Caco-2 (cell line): ENCODE measurements around the gene HBP1. TPM values are rescaled to one million over a fixed set of nuclear protein-coding genes. Genes with fewer than 3 reads are reported as not detected.

Experiments
- BruUV-seq: library from RNA; stranded (reverse); fragments of 400-500 nt; replicated peaks from 2 replicates; lab custom pipeline; 2021; lab: Mats Ljungman, UMichigan
- CTCF ChIA-PET: fragments of 300-600 bp; sonication (Branson Sonifier 250); formaldehyde crosslinking; loops from one replicate; lab custom pipeline; 2022; ENCODE audit warnings: antibody characterized with exemption; lab: Charles Lee
- POLR2A ChIA-PET: fragments of 300-600 bp; sonication (Branson Sonifier 250); formaldehyde crosslinking; loops from one replicate; lab custom pipeline; 2022; ENCODE audit warnings: antibody characterized with exemption; lab: Charles Lee
- DNase-seq, 2 experiments: peaks; one replicate each; pipeline versions ENCODE4 v3.0.0 to v3.0.0-alpha.2; 2020 to 2022
- H3K27me3 ChIP-seq: replicated peaks from 2 replicates; pipeline ENCODE4 v1.6.0; 2011; ENCODE audit warnings: low read length; ENCODE audit not compliant: control insufficient read depth, insufficient read depth
- H3K36me3 ChIP-seq: 2 replicates; pipeline ENCODE4 v1.5.1; 2011; ENCODE audit warnings: low read length; ENCODE audit not compliant: control insufficient read depth, insufficient read depth
- H3K4me1 ChIP-seq: fragments of 250-450 bp; sonication (Bioruptor Pico); 2 replicates; pipeline ENCODE4 v1.5.1; 2020; ENCODE audit warnings: mild to moderate bottlenecking
- H3K4me3 ChIP-seq: 2 replicates; pipeline ENCODE4 v1.5.1; 2011; ENCODE audit warnings: low read depth, mild to moderate bottlenecking, control low read depth, low read length
- H3K9me3 ChIP-seq: fragments of 250-450 bp; sonication (Bioruptor Pico); 2 replicates; pipeline ENCODE4 v1.5.1; 2020; ENCODE audit warnings: mild to moderate bottlenecking, moderate library complexity
- H3K27ac Mint-ChIP-seq: one replicate; pipeline ENCODE4 v1.8.0; 2022; ENCODE audit warnings: mixed read lengths; ENCODE audit not compliant: unreplicated experiment
- H3K27me3 Mint-ChIP-seq: one replicate; pipeline ENCODE4 v1.8.0; 2022; ENCODE audit warnings: mixed read lengths; ENCODE audit not compliant: insufficient read depth, unreplicated experiment
- H3K36me3 Mint-ChIP-seq: one replicate; pipeline ENCODE4 v1.8.0; 2022; ENCODE audit warnings: mild to moderate bottlenecking, mixed read lengths; ENCODE audit not compliant: insufficient read depth, unreplicated experiment
- H3K4me1 Mint-ChIP-seq: one replicate; pipeline ENCODE4 v1.8.0; 2022; ENCODE audit warnings: low read depth, mixed read lengths; ENCODE audit not compliant: unreplicated experiment
- H3K4me3 Mint-ChIP-seq: one replicate; pipeline ENCODE4 v1.8.0; 2022; ENCODE audit warnings: mild to moderate bottlenecking, moderate library complexity, mixed read lengths; ENCODE audit not compliant: unreplicated experiment
- H3K9me3 Mint-ChIP-seq: one replicate; pipeline ENCODE4 v1.8.0; 2022; ENCODE audit warnings: mixed read lengths; ENCODE audit not compliant: unreplicated experiment
- intact Hi-C: fragments of 100-400 bp; cut with micrococcal nuclease; formaldehyde crosslinking; loops from one replicate; pipeline ENCODE4 v1.10.0; 2022; ENCODE audit not compliant: unreplicated experiment
- total RNA-seq: library from RNA; stranded (reverse); gene quantifications from 2 replicates; pipeline ENCODE4 v1.2.3, GENCODE V29; 2022
- TF ChIP-seq, protein P1 (sequence below), 2 experiments: fragments of 200-600 bp in 1 of 2; IDR thresholded peaks; 1 replicate in 1 of 2; 2 replicates in 1 of 2; pipeline versions ENCODE4 v1.5.1 to v1.8.0; 2011 to 2022; ENCODE audit warnings: antibody characterized with exemption in 1 of 2, control low read depth in 1 of 2, inconsistent platforms in 1 of 2, low read depth in 1 of 2, low read length in 1 of 2, mild to moderate bottlenecking in 1 of 2, moderate library complexity in 1 of 2; ENCODE audit not compliant: insufficient read depth in 1 of 2, severe bottlenecking in 1 of 2, unreplicated experiment in 1 of 2

Gene HBP1
- total RNA-seq, 1 experiment from 2014 or later: 24.2 TPM

- intact Hi-C loops: no loop called here
- no peak for DNase-seq
- ChIA-PET POLR2A (no interaction called here), CTCF (no interaction called here)
- Histone ChIP-seq H3K27me3 (no peaks in the 10 kb centered on the region), H3K9me3 (no peaks in the 10 kb centered on the region; the same call in 1 of the 2 replicates), H3K4me1 (no peaks in the 10 kb centered on the region), H3K4me3 (no peak overlapping the region), H3K36me3 (peaks cover 1% of the 10 kb centered on the region)
- Mint-ChIP-seq H3K4me1 (no peaks in the 10 kb centered on the region), H3K9me3 (peaks cover 10% of the 10 kb centered on the region), H3K27me3 (no peaks in the 10 kb centered on the region), H3K4me3 (no peak overlapping the region), H3K36me3 (peaks cover 5% of the 10 kb centered on the region), H3K27ac (no peak overlapping the region)
- no TSS peak for BruUV-seq
- TF ChIP-seq, protein P1, sequence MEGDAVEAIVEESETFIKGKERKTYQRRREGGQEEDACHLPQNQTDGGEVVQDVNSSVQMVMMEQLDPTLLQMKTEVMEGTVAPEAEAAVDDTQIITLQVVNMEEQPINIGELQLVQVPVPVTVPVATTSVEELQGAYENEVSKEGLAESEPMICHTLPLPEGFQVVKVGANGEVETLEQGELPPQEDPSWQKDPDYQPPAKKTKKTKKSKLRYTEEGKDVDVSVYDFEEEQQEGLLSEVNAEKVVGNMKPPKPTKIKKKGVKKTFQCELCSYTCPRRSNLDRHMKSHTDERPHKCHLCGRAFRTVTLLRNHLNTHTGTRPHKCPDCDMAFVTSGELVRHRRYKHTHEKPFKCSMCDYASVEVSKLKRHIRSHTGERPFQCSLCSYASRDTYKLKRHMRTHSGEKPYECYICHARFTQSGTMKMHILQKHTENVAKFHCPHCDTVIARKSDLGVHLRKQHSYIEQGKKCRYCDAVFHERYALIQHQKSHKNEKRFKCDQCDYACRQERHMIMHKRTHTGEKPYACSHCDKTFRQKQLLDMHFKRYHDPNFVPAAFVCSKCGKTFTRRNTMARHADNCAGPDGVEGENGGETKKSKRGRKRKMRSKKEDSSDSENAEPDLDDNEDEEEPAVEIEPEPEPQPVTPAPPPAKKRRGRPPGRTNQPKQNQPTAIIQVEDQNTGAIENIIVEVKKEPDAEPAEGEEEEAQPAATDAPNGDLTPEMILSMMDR (IDR thresholded peaks at IDR 0.05; ENCODE audit: insufficient read depth in 1 of 2, low read depth in 1 of 2, low read length in 1 of 2, severe bottlenecking in 1 of 2, unreplicated experiment in 1 of 2): no peak
Measured at GRCh38 chr7:107212725-107213124, 43.9 kb downstream of the HBP1 start.

DNA sequence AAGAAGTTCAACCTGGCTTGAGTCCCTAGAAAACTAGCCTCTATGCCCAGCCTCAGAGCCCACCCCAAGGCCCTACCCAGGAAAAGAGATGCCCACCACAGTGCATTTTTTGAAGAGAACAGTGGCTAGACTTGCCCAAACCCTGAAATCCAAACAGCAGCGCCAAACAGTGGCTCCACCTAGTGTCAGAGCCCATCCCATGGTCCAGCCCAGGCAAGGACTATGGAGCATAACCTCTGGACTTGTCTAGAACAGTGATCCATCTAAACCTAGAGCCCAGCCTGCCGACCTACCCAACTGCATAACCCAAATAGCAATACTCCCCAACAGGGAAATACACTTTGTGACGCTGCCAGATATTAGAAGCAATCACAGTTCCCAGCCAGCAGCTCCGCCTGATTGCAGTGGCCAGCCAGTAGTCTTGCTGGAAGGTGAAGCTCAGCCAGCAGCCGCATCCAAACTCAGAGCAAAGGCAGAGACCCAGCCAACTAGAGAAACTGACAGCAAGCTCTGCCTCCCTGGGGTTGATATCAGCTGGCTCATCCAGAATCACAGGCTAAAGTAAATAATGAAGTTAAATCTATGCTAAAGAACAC lies 44.5 kb downstream of the HBP1 start:
- Mint-ChIP-seq H3K4me3 (no peak overlapping the region), H3K27ac (no peak overlapping the region), H3K4me1 (no peaks in the 10 kb centered on the region), H3K27me3 (no peaks in the 10 kb centered on the region), H3K36me3 (no peaks in the 10 kb centered on the region), H3K9me3 (peaks cover 10% of the 10 kb centered on the region)
- intact Hi-C loops: no loop called here
- Histone ChIP-seq H3K4me1 (no peaks in the 10 kb centered on the region), H3K4me3 (no peak overlapping the region), H3K9me3 (no peaks in the 10 kb centered on the region; the same call in 1 of the 2 replicates), H3K27me3 (no peaks in the 10 kb centered on the region), H3K36me3 (peaks cover 1% of the 10 kb centered on the region)
- DNase-seq: no peak
- ChIA-PET POLR2A (no interaction called here), CTCF (no interaction called here)
- no TSS peak for BruUV-seq
- TF ChIP-seq, protein P1 (IDR thresholded peaks at IDR 0.05; ENCODE audit: insufficient read depth in 1 of 2, low read depth in 1 of 2, low read length in 1 of 2, severe bottlenecking in 1 of 2, unreplicated experiment in 1 of 2): no peak

DNA sequence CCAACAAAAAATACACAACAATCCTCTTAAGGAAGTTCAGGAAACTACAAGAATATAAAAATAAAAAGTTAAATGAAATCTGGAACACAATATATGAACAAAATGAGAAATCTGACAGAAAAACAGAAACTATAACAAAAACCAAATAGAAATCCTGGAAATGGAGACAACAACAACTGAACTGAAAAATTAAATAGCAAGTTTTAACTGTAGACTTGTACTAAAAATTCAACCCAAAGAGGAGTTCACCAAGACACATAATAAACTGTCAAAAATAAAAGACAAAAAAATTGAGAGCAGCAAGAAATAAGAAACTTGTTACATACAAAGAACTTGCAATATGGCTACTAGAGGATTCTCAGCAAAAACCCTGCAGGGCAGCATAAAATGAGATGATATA lies 45.1 kb downstream of the HBP1 start:
- ChIA-PET CTCF (no interaction called here), POLR2A (no interaction called here)
- no peak for DNase-seq
- H3K27ac Mint-ChIP-seq: no peak overlapping the region
- no peaks in the 10 kb centered on the region for H3K27me3 ChIP-seq
- H3K4me3 ChIP-seq: no peak overlapping the region
- peaks cover 1% of the 10 kb centered on the region; the same call in 1 of the 2 replicates for H3K36me3 ChIP-seq
- no peaks in the 10 kb centered on the region for H3K27me3 Mint-ChIP-seq
- no peaks in the 10 kb centered on the region for H3K4me1 ChIP-seq
- peaks cover 10% of the 10 kb centered on the region for H3K9me3 Mint-ChIP-seq
- no peaks in the 10 kb centered on the region for H3K4me1 Mint-ChIP-seq
- no peak overlapping the region for H3K4me3 Mint-ChIP-seq
- intact Hi-C loops: no loop called here
- H3K9me3 ChIP-seq: no peaks in the 10 kb centered on the region; the same call in 1 of the 2 replicates
- H3K36me3 Mint-ChIP-seq: no peaks in the 10 kb centered on the region
- no TSS peak for BruUV-seq
- TF ChIP-seq, protein P1 (IDR thresholded peaks at IDR 0.05; ENCODE audit: insufficient read depth in 1 of 2, low read depth in 1 of 2, low read length in 1 of 2, severe bottlenecking in 1 of 2, unreplicated experiment in 1 of 2): no peak
